Breast epithelium (tissue), 4 donors: ENCODE data around the gene ALKBH6. TPM values are rescaled to one million over a fixed set of nuclear protein-coding genes. Genes with fewer than 3 reads are reported as not detected.

Source experiments
- DNase-seq, 2 donors: peaks; one replicate each; pipeline ENCODE4 v3.0.0-alpha.2; 2019; ENCODE audit warnings: low spot score in 2 of 2
- H3K27ac ChIP-seq, 2 donors: fragments of 200-600 bp; sonication (generic) in 1 of 2; one replicate each; pipeline ENCODE4 v1.5.1; 2016 to 2019; ENCODE audit warnings: mild to moderate bottlenecking in 1 of 2
- H3K27me3 ChIP-seq, 2 donors: fragments of 200-600 bp; sonication (generic) in 1 of 2; one replicate each; pipeline versions ENCODE4 v1.5.1 to v1.6.0; 2017 to 2019; ENCODE audit warnings: control low read depth in 1 of 2, mild to moderate bottlenecking in 1 of 2
- H3K36me3 ChIP-seq: fragments of 200-600 bp; one replicate; pipeline ENCODE4 v1.5.1; 2019
- H3K4me1 ChIP-seq, 2 donors: fragments of 200-600 bp; sonication (generic); one replicate each; pipeline ENCODE4 v1.5.1; 2016 to 2019; ENCODE audit warnings: control low read depth in 1 of 2
- H3K4me3 ChIP-seq, 3 donors: fragments of 200-600 bp; sonication (generic); 1 replicate in 2 of 3; 2 replicates in 1 of 3; pipeline ENCODE4 v1.5.1; 2016 to 2019; ENCODE audit warnings: mild to moderate bottlenecking in 3 of 3, moderate library complexity in 2 of 3
- H3K9me3 ChIP-seq, 2 donors: fragments of 200-600 bp; sonication (generic) in 1 of 2; one replicate each; pipeline ENCODE4 v1.5.1; 2016 to 2019; ENCODE audit warnings: control low read depth in 1 of 2
- CTCF ChIP-seq, 3 donors: fragments of 450-650 bp; IDR thresholded peaks; one replicate each; pipeline ENCODE4 v1.5.1; 2016 to 2017; ENCODE audit warnings: antibody characterized with exemption in 3 of 3, mild to moderate bottlenecking in 3 of 3, moderate library complexity in 3 of 3
- POLR2A ChIP-seq: fragments of 450-650 bp; IDR thresholded peaks from one replicate; pipeline ENCODE4 v1.6.1; 2016; ENCODE audit warnings: antibody characterized with exemption, mild to moderate bottlenecking, moderate library complexity
- POLR2AphosphoS5 ChIP-seq, 3 donors: sonication (generic); formaldehyde crosslinking; IDR thresholded peaks; one replicate each; pipeline ENCODE4 v1.6.1; 2017; ENCODE audit warnings: antibody characterized with exemption in 3 of 3
- intact Hi-C: fragments of 100-400 bp; cut with DNase I; formaldehyde crosslinking; loops from one replicate; pipeline ENCODE4 v1.15.1; 2023; ENCODE audit warnings: low total_unique reads
- total RNA-seq, 3 donors: library from RNA; depleted of rRNA; stranded (reverse); fragments of >200 nt; gene quantifications; one replicate each; pipeline ENCODE4 v1.1.0, GENCODE V29; 2016

Gene ALKBH6
- total RNA-seq, 3 donors from 2014 or later, result 18.0 to 23.0 (median 20.3) TPM

GRCh38 chr19:36030264-36031148 is 16.5 kb upstream of the ALKBH6 start:
- Histone ChIP-seq H3K27ac (no peak overlapping the region), H3K4me3 (no peak overlapping the region), H3K4me1 (no peaks in the 10 kb centered on the region), H3K9me3 (no peaks in the 10 kb centered on the region), H3K27me3 (no peaks in the 10 kb centered on the region), H3K36me3 (no peaks in the 10 kb centered on the region)
- DNase-seq, result no peak
- intact Hi-C loops, result no loop called here
- no peak for TF ChIP-seq POLR2AphosphoS5 (IDR thresholded peaks at IDR 0.05)
- TF ChIP-seq CTCF (IDR thresholded peaks at IDR 0.05), result no peak
- no peak for TF ChIP-seq POLR2A

- intact Hi-C loops, result no loop called here
- H3K4me3 ChIP-seq, result no peak overlapping the region
- no peaks in the 10 kb centered on the region for H3K4me1 ChIP-seq
- H3K27ac ChIP-seq, result no peak overlapping the region
- H3K9me3 ChIP-seq, result no peaks in the 10 kb centered on the region
- TF ChIP-seq CTCF (IDR thresholded peaks at IDR 0.05) (no peak), POLR2AphosphoS5 (IDR thresholded peaks at IDR 0.05) (no peak), POLR2A (no peak)
- DNase-seq, result no peak
- H3K27me3 ChIP-seq, result no peaks in the 10 kb centered on the region
- no peaks in the 10 kb centered on the region for H3K36me3 ChIP-seq
Observed at GRCh38 chr19:36028313-36029041, 14.5 kb upstream of the ALKBH6 start.

- TF ChIP-seq POLR2A (no peak), POLR2AphosphoS5 (IDR thresholded peaks at IDR 0.05) (no peak), CTCF (IDR thresholded peaks at IDR 0.05) (no peak)
- intact Hi-C loops, result no loop called here
- Histone ChIP-seq H3K4me3 (no peak overlapping the region), H3K4me1 (no peaks in the 10 kb centered on the region), H3K9me3 (no peaks in the 10 kb centered on the region), H3K27me3 (no peaks in the 10 kb centered on the region), H3K27ac (no peak overlapping the region), H3K36me3 (no peaks in the 10 kb centered on the region)
- DNase-seq, result no peak
Observed at GRCh38 chr19:36027696-36028095, 13.7 kb upstream of the ALKBH6 start.

- no peaks in the 10 kb centered on the region for H3K9me3 ChIP-seq
- no peaks in the 10 kb centered on the region for H3K4me1 ChIP-seq
- no peak overlapping the region for H3K4me3 ChIP-seq
- no peaks in the 10 kb centered on the region for H3K36me3 ChIP-seq
- H3K27ac ChIP-seq, result no peak overlapping the region
- no peak for TF ChIP-seq POLR2AphosphoS5 (IDR thresholded peaks at IDR 0.05)
- no peak for TF ChIP-seq POLR2A
- TF ChIP-seq CTCF (IDR thresholded peaks at IDR 0.05), result no peak
- intact Hi-C loops, result no loop called here
- DNase-seq, result no peak
- no peaks in the 10 kb centered on the region for H3K27me3 ChIP-seq
Observed at GRCh38 chr19:36026091-36026876, 12.3 kb upstream of the ALKBH6 start.
